ENCODE results near the gene CHADL.

- no peak for TF ChIP-seq POLR2AphosphoS5 (IDR thresholded peaks at IDR 0.05; ENCODE audit: low read depth, low read length)
- TF ChIP-seq POLR2A (IDR thresholded peaks at IDR 0.05; ENCODE audit: low read depth, low read length), result no peak
Measured at GRCh38 chr22:41240377-41241132, at the start of gene CHADL.
